Measurements from ENCODE around the gene SLC11A2. TPM values are rescaled to one million over a fixed set of nuclear protein-coding genes. Genes with fewer than 3 reads are reported as not detected.

SLC11A2 gene
- total and polyA plus RNA-seq, 2 of the 8 experiments (the other 6 are each of a cell fraction or from before 2014, with no cell fraction given) = 55.0 to 61.5 TPM

- TF ChIP-seq GABPA (IDR thresholded peaks at IDR 0.05; ENCODE audit: borderline replicate concordance, insufficient read depth, low read length) (no peak), USF2 (IDR thresholded peaks at IDR 0.05; ENCODE audit: low read length) (no peak), ATF3 (IDR thresholded peaks at IDR 0.05; ENCODE audit: insufficient read depth, low read depth, low read length) (no peak), RAD21 (IDR thresholded peaks at IDR 0.05 in 1 of 2, conservative IDR thresholded peaks at IDR 0.05 in 1 of 2; ENCODE audit: low read depth in 2 of 2, low read length in 2 of 2) (no peak), SIRT6 (IDR thresholded peaks at IDR 0.05; ENCODE audit: low read length) (no peak)
These were observed 89.2 kb downstream of the SLC11A2 start (continued) for GRCh38 chr12:50936821-50937530.

Measured in H1 (cell line).